ENCODE measurements around the gene PKN3. TPM values are rescaled to one million over a fixed set of nuclear protein-coding genes. Genes with fewer than 3 reads are reported as not detected.

Gene PKN3
- polyA plus RNA-seq, 3 donors: 13.0 to 14.9 (median 13.7) TPM

GRCh38 chr9:128714586-128715435 lies 12.5 kb downstream of the PKN3 start:
- DNase-seq: no peak

GRCh38 chr9:128715436-128715750 lies 13.1 kb downstream of the PKN3 start:
- DNase-seq: no peak

GRCh38 chr9:128716581-128717254 lies 14.4 kb downstream of the PKN3 start:
- DNase-seq: no peak

- no peak for DNase-seq
These were observed 15.7 kb downstream of the PKN3 start for GRCh38 chr9:128718047-128718446.

GRCh38 chr9:128718475-128718874 lies 16.2 kb downstream of the PKN3 start:
- DNase-seq: no peak

GRCh38 chr9:128719919-128720605 lies 17.8 kb downstream of the PKN3 start:
- no peak for DNase-seq

- no peak for DNase-seq
These were observed 18.7 kb downstream of the PKN3 start for GRCh38 chr9:128720841-128721486.

- no peak for DNase-seq
These were observed 19.2 kb downstream of the PKN3 start for GRCh38 chr9:128721487-128722010.

- no peak for DNase-seq
These were observed 20.4 kb downstream of the PKN3 start for GRCh38 chr9:128722380-128723351.

- no peak for DNase-seq
These were observed 21.1 kb downstream of the PKN3 start for GRCh38 chr9:128723352-128723865.

GRCh38 chr9:128723866-128724743 lies 21.8 kb downstream of the PKN3 start, which contains the start of gene ZDHHC12:
ZDHHC12 (minus strand) TSS chr9:128724127; CDS start chr9:128724093, 34 bp downstream.
- DNase-seq: peak; percentile 94

GRCh38 chr9:128724744-128725211 lies 22.5 kb downstream of the PKN3 start:
- DNase-seq: no peak

- no peak for DNase-seq
These were observed 25.4 kb downstream of the PKN3 start for GRCh38 chr9:128727640-128728248.

- DNase-seq: no peak
These were observed 26.0 kb downstream of the PKN3 start for GRCh38 chr9:128728298-128728697.

GRCh38 chr9:128729302-128729701 lies 27.0 kb downstream of the PKN3 start:
- no peak for DNase-seq

GRCh38 chr9:128729766-128730517 lies 27.6 kb downstream of the PKN3 start:
- DNase-seq: no peak

GRCh38 chr9:128731093-128731492 lies 28.8 kb downstream of the PKN3 start:
- no peak for DNase-seq

GRCh38 chr9:128731691-128732090 lies 29.4 kb downstream of the PKN3 start:
- no peak for DNase-seq
